Endometrial microvascular endothelial cells (primary cell): Measurements from ENCODE around the gene ITPRIPL2. TPM values are rescaled to one million over a fixed set of nuclear protein-coding genes. Genes with fewer than 3 reads are reported as not detected.

Experiments used
- in situ Hi-C: cut with HindIII; loops from 2 replicates; pipeline ENCODE4 v1.10.0; 2017; ENCODE audit warnings: low sequenced_read_pairs, low pct_unique_long_range_greater_than_20kb; ENCODE audit errors: inconsistent ontology term
- total RNA-seq: library from RNA; depleted of rRNA; stranded (reverse); fragments of >200 nt; gene quantifications from one replicate; pipeline ENCODE4 v1.2.3, GENCODE V29; 2015; ENCODE audit errors: inconsistent ontology term

ITPRIPL2 gene
- total RNA-seq, 1 donor from 2014 or later: 25.0 TPM

DNA sequence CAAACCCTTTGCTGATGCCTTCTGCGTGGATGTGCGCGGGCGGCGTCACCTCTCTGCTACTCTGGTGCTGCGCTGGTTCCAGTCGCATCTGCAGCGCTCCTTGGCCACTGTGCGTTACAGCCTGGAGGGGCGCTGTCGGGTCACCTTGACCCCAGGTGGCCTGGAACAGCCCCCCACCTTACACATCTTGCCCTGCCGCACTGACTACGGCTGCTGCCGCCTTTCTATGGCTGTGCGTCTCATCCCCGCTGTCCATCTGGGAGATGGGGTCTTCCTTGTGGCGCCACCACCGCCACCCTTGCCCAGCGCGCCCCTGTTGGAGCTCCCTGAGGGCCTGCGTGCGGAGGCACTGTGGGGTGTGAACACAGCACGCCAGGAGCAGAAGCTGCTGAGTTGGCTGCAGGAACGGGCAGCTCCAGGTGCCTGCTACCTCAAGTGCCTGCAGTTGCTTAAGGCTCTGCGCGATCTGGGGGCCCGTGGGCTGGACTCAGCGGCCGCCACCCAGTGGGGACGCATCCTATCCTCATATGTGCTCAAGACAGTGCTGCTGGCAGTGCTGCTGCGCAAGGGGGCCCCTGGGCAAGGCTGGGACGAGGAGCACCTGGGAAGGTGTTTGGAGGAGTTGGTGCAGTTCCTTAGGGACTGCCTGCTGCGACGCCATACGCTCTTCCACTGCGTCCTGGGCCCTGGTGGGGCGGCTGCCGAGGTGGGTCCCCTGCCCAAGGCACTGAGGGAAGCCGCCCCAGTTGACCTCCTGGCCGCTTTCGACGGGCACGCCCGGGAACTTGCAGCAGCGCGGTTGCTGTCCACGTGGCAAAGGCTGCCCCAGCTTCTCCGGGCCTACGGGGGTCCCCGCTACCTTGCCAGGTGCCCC lies 1.6 kb downstream of the ITPRIPL2 start:
- in situ Hi-C loops: loop anchor here (25.0 kb wide), 1 partner anchor 422 kb away; no protein-coding TSS in a partner anchor

DNA sequence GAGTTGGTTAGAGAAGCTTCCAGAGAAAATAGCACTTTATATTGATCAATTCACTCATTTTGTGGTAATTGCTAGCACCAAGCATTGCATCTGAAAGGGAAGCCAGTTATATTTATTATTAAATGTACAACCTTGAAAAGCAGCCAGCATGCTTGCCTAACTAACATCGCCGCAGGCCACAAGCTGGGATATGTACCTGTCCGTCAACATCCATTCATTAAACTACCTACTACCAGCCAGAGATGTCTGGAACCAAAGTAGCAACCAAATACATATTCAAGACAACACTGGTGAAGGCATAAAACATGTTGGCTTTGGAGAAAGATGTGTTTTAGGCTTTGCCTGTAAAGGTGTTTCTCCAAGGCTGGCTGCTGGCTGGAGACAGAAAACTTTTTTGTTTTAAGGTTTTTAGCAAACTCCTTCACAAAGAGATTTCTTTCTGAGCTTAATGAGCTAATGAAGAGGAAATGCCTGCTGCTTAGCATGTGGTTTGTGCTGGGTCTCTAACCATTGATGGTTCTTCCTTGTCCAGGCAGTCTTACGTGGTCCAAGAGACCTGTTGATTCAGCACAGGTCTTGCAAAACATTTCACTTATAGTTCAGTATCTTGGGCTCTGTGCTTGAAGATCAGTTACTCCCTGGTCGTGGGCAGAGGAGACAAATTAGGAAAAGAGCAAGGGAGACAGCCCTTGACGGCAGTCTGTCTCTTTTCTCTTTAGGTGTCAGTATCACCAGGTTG lies 3.1 kb downstream of the ITPRIPL2 start:
- in situ Hi-C loops: loop anchor here (25.0 kb wide), 1 partner anchor 420 kb away; no protein-coding TSS in a partner anchor

DNA sequence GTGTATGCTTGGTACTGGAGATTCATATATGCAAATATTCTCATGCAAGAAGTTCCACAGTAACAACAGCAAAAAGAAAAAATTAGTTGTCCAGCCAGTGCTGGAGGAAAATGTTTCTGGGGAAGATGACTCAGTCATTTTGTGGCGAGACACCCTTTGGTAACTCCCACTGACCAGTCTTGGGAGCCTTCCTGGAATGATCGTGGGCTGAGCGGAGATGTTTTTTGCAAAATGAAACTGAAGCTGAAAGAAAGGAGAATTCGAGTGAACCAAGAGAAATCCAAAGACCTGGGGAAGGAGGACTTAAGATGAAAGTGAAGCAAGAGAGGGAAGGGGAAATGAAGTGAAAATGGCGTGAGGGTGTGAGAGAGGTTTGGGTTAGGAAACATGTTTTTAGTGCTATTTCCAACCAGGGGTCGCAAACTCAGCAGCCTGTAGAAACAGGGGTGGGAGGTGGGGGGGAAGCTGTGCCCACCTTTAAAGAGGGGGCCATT lies 5.2 kb downstream of the ITPRIPL2 start:
- in situ Hi-C loops: loop anchor here (25.0 kb wide), 1 partner anchor 418 kb away; no protein-coding TSS in a partner anchor

DNA sequence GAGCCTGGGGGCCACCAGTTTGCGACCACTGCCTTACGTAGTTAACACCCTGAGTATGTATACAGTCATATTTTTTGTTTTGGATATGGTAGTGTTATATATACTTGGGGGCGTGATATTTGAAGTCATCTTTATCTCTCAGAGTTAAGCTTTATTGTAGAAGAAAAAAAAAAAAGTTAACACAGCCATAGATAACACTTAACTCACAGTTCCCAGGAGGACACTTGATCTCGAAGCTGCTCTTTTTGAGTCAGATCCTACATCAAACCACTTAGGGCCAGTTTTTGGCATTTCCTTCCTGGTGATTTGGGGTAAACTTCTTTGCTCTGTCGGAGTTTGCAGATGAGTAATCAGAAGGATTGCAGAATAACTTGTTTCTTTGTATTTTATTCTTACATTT lies 5.8 kb downstream of the ITPRIPL2 start:
- in situ Hi-C loops: loop anchor here (25.0 kb wide), 1 partner anchor 418 kb away; no protein-coding TSS in a partner anchor

DNA sequence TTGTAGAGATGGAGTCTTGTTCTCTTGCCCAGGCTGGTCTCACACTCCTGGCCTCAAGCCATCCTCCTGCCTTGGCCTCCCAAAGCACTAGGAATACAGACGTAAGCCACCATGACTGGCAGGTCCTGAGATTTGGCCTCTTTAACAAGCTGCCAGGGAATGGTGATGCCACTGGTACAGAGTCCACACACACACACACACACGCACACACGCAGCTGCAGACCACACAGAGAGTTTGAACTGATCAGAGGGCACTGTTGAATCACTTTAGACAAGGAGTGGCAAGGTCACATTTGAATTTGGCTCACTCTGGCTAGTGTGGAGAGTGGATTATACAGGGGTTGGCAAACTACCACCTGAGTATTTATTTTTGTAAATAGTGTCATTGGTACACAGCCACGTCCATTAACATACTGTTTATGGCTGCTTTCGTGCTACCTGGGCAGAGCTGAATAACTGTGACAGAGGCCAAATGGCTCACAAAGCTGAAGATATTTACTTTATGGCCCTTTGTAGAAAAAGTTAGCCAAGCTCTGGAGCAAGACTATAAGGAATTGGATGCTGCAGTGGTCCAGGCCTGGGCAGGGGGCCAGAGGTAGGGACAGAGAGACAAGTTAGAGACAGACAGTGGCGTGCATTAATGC lies 9.9 kb downstream of the ITPRIPL2 start:
- in situ Hi-C loops: loop anchor here (25.0 kb wide), 1 partner anchor 414 kb away; no protein-coding TSS in a partner anchor

DNA sequence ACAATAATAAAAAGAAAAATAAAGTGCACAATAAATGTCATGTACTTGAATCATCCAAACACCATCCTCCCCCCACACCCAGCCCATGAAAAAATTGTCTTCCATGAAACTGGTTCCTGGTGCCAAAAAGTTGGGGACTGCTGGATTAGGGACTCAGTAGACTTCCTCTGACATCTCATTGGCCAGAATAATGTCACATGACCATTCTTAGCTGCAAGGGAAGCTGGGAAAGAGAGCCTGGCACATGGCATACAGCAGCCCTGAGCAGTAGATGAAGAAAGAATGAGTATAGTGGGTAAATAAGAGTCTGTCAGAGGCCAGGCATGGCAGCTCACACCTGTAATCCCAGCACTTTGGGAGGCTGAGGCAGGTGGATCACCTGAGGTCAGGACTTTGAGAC lies 12.5 kb downstream of the ITPRIPL2 start:
- in situ Hi-C loops: no loop called here

DNA sequence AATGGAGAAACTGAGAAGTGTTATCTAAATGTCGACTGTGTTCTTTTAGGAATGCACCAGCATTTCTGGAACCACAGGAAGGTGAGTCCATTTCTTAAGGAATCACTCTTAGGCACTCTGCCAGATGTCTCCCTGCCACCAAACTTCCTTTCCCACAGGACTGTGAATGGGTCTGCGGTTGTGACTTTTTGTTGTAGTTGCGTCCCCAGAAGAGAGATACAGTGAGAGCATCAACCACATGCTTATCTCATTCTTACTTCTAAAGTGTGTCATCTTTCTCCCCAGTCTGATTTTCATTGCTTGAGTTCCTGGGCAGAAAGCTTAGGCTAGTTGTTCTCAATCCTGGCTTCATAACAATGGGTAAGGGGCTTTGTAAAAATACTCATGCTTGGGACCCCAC lies 13.4 kb downstream of the ITPRIPL2 start:
- in situ Hi-C loops: no loop called here

DNA sequence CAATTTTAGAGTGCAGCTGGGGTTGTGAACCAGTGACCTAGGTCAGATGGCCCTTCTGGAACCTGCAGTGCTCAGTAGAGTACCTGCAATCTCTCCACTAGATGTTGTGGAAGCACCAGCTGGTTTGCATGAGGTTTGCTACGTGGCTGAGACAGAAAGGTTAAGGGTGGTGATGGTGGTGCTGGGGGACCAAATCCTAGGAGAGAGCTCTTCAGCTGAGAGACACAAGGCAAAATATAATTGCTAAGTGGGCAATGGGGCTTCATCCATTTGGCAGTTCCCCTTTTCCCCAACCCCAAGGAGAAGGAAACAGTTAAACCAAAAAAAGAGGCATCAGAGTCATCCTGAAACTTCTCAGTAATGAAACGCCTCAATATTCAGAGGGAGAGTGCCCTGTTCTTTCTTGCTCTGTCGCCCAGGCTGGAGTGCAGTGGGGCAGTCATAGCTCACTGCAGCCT lies 13.9 kb downstream of the ITPRIPL2 start:
- in situ Hi-C loops: no loop called here

DNA sequence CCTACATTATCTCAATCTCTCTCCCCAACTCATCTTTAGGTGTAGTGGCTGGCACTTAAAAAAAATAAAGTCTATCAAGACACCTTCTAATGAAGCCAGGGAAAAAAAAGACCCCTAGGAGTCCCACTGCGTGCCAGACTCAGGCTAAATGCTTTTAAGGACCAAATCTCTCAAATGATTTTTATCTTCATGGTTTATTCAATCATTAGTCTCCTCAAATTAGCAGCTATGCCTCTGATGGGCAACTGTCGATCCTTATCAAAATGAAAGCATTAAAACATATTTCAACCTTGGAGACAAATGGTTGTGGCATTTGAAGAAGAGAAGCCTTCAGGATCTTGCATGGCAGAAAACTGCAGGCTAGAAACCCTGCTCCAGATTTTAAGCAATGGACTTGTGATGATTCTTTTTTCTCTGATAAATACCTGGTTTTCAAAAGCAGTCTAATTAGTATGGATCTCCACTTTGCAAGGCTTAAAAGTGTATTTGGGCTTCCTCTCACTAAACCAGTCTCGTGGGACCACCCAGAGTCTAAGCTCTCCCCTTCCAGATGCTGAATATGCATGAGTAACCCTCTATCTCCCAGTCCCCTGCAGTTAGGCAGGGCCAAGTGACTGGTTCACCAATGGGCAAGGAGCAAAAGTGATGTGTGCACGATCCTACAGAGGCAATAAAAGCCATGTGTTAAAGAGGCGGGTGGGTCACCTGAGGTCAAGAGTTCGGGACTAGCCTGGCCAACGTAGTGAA lies 14.9 kb downstream of the ITPRIPL2 start:
- in situ Hi-C loops: no loop called here

DNA sequence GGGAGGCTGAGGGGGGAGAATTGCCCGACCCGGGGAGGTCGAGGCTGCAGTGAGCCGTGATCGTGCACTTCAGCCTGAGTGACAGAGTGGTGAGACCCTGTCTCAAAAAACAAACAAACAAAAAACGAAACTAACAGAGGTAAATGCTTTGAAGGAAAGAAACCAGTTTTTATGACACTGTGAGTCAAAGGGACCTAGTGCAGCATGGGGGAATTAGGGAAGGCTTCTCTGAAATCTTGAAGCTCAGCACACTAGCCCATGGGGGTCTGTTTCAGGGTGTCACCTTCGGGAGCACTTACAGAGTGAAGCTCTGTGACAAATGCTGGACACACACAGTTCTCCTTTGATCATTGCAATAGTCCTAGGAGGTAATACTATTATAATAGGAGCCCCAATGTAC lies 16.6 kb downstream of the ITPRIPL2 start:
- in situ Hi-C loops: no loop called here

DNA sequence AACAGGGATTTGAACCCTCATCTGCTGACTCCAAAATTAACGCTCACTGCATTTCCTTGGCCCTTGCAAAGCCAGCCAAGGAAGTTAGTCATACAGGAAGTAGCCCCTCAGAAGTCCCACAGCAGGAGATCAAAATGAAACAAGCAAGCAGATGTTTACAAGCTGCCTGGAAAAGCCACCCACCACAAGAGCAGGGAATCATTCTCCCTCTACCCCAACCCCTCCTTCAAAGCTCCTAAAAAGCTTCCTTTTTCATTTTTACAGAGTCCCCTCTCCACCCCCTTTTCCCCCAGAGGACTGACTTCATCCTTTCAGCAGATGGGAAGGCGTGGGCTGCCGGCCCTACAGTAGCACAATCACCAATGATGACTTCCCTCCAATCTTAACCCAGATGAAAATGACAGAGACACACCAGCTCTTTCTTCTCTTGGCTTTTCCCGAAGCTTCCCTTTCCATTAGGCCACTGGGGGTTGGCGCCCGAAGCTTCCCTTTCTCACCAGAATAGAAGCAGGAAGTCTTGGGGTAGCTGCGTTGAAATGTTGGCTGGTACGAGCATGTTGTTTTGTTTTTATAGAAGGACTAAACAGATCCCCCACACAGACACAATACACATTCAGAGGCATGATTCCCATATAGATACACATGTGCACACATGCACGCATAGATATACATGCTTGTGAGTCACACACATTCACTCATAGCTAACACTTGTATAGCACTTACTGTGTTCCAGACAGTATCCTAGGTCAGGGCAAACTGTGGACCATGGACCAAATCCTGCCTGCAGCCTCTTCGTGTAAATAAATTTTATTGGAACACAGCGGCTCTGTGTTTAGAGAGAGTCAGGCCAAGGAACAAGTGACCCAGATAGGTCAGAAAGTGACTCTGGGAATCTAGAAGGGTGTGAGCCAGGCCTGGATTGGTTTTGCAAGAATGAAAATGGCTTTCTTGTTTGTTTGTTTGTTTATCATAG lies 17.4 kb downstream of the ITPRIPL2 start:
- in situ Hi-C loops: no loop called here

DNA sequence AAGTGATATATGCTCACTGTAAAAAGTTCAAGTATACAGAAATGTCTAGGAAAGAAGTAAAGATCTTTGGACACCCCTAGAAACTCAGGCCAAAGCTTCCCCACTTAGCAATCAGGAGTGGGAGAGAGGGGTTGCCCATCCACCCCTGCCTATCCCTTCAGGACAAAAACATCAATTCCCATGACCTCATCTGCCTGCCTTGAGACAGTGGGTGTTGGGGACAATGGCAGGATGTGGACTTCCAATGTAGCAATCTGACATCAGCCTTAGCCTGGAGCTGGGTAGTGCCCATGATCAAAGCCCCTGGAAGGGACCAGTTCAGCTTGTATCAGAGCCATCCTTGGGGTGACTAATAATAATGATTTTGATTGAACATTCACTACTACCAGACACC lies 18.1 kb downstream of the ITPRIPL2 start:
- in situ Hi-C loops: no loop called here

DNA sequence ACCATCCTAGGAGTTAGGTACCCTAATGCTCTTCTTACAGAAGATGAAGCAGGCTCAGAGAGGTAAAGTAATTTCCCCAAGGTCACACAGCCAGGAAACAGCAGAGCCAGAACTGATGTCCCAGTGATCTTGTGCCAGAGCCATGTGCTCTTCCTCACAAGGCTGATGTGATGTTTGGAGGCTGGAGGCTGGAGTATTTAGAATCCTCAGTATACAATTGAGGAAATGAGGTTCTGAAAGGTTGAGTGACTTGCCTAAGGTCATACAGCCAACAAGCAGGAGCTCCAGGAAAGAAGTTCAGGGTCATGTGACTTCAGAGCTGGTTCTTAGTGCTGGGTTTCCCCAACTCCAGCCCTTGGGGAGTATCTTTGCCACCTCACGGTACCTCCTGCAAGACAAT lies 18.5 kb downstream of the ITPRIPL2 start:
- in situ Hi-C loops: no loop called here

DNA sequence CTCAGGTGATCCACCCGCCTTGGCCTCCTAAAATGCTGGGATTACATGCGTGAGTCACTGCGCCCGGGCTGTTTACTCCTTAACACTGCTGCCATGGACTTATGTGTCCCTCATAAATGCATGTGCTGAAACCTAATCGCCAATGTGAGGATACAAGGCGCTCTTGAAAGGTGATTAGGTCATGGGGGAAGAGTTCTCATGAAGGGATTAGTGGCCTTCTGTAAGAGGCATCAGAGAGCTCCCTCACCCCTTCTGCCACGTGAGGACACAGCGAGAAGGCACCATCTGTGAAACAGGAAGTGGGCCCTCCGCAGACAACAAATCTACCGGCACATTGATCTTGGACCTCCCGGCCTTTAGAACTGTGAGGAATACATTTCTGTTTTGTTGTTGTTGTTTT lies 19.1 kb downstream of the ITPRIPL2 start:
- in situ Hi-C loops: no loop called here

DNA sequence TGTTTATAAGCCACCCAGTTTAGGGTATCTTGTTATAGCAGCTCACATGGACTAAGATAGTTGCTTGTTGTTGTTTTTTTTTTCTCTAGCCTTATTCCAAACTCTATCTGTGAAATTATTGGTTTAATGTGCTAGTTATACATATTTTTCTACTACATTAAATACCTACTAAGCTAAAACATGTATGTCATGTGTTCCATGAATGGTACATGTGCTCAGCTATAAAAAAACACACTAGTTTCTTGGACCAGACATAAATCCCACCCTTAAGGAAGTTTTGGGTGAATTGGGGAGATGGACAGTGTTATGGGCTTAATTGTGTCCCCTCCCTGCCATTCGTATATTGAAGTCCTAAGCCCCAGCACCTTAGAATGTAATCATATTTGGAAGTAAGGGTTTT lies 19.8 kb downstream of the ITPRIPL2 start:
- in situ Hi-C loops: no loop called here

DNA sequence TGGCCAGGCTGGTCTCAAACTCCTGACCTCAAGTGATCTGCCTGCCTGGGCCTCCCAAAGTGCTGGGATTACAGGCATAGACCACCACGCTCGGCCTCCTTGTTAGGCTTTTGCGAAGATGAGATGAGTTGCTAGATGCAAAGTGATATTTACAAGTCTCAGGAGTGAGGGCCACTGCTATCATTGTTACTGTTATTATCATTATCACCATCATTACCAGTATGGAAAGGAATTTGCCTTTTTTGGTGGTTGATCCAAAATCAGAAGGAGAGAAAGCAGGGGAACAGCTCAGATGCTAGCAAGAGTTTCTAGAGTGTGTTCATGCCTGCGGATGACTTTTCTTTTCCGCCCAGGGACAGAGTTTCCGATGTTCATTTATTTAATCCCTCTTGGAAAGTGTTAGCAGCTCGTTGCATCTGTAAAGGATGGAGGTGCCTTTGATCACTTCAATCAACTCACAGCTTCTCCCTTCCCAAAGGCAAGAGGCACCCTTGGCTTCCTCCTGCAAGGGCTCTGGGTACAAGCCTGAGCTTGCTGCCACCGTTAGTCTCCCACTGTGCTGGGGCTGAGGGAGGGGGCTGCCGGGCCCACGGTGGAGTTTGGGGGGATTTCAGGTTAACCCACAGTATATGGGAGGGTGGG lies 21.6 kb downstream of the ITPRIPL2 start:
- in situ Hi-C loops: no loop called here

DNA sequence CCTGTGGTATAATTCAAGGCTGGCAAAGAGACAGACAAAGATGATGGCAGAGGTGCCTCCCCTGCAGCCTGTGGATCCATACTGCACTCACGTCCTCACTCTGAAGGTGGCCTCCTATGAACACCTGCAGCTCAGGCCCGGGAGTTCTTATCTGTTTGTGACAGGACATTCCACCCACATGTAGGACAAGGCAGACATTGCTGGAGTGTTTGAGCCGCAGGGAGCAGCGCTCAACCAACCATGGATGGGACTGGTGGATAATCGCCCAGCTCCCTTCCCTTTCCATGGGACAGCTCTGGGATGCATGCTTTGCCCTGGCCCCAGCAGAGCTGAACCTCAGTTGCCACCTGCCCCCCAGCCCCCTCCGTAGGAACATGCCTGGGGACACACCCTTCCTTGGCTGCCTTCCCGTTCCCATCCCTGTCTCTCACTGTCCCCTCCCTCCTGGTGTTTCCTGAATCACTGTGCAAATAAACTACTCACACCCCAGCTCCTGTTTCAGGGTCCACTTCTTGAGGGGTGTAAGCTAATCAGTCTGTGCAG lies 22.2 kb downstream of the ITPRIPL2 start:
- in situ Hi-C loops: no loop called here
